Measurements from ENCODE around the gene PRB3. TPM values are rescaled to one million over a fixed set of nuclear protein-coding genes. Genes with fewer than 3 reads are reported as not detected.

The PRB3 gene
- total RNA-seq, 1 donor from 2014 or later = not detected

Other genes starting within 250 kb of the PRB3 start
- 3.1 and 3.6 TPM in 2 replicates for gene TAS2R19, start 247.1 kb downstream of the PRB3 start, total RNA-seq
- 3.9 and 4.6 TPM in 2 replicates for gene TAS2R31, start 238.3 kb downstream of the PRB3 start, total RNA-seq
- 1.3 and 2.0 TPM in 2 replicates for gene TAS2R46, start 207.4 kb downstream of the PRB3 start, total RNA-seq
- gene TAS2R43, start 177.4 kb downstream of the PRB3 start, total RNA-seq = 1.1 and 1.8 TPM in 2 replicates
- gene TAS2R30, start 135.1 kb downstream of the PRB3 start, total RNA-seq = 2.9 and 3.6 TPM in 2 replicates
- gene SMIM10L1, start 98.5 kb downstream of the PRB3 start, total RNA-seq = 10.7 and 10.8 TPM in 2 replicates
- not detected in 2 replicates for gene TAS2R42, start 82.8 kb downstream of the PRB3 start, total RNA-seq
- gene PRB4, start 40.7 kb upstream of the PRB3 start, total RNA-seq = not detected in 2 replicates
- not detected in 2 replicates for gene PRB2, start 125.9 kb upstream of the PRB3 start, total RNA-seq

Measured in activated T-helper 2 cell treated with anti-CD3 and anti-CD28 coated beads, Interferon-gamma antibody, Interleukin-2, Interleukin-4, amounts not matched to agents 10 μg/mL and 5 μg/mL and 100 μg/mL, durations not matched to agents 14 hours and 24 hours and 36 hours (primary cell).